Measurements from ENCODE around the gene PRMT7.

The PRMT7 gene

GRCh38 chr16:68399456-68399855, 88.6 kb downstream of the PRMT7 start:
- no peak for DNase-seq

GRCh38 chr16:68400083-68400923, 89.5 kb downstream of the PRMT7 start:
- no peak for DNase-seq

GRCh38 chr16:68400924-68401460, 90.2 kb downstream of the PRMT7 start:
- DNase-seq = no peak

GRCh38 chr16:68401871-68402747, 91.3 kb downstream of the PRMT7 start:
- DNase-seq = no peak

GRCh38 chr16:68402748-68403040, 91.9 kb downstream of the PRMT7 start:
- DNase-seq = no peak

GRCh38 chr16:68403177-68403576, 92.4 kb downstream of the PRMT7 start:
- DNase-seq = no peak

- no peak for DNase-seq
Observed at GRCh38 chr16:68403704-68404103, 92.9 kb downstream of the PRMT7 start.

- no peak for DNase-seq
Observed at GRCh38 chr16:68404736-68405345, 94.0 kb downstream of the PRMT7 start.

GRCh38 chr16:68406458-68407152, 95.8 kb downstream of the PRMT7 start:
- DNase-seq = no peak

All from hippocampal formation (tissue), 2 donors.